GM21447 (cell line): ENCODE data around the gene STX10.

Experiments used
- ATAC-seq: cut with Tn5 transposase; IDR thresholded peaks from one replicate; pipeline ENCODE4 v1.9.1; 2021; ENCODE audit not compliant: unreplicated experiment

Gene STX10

GRCh38 chr19:13146763-13147563 lies 3.2 kb downstream of the STX10 start:
- ATAC-seq, result no peak

- ATAC-seq, result no peak
These were observed 10.4 kb downstream of the STX10 start for GRCh38 chr19:13139633-13140311.

GRCh38 chr19:13138916-13139198 lies 11.3 kb downstream of the STX10 start:
- no peak for ATAC-seq

- ATAC-seq, result no peak
These were observed 11.8 kb downstream of the STX10 start for GRCh38 chr19:13138171-13138915.

DNA sequence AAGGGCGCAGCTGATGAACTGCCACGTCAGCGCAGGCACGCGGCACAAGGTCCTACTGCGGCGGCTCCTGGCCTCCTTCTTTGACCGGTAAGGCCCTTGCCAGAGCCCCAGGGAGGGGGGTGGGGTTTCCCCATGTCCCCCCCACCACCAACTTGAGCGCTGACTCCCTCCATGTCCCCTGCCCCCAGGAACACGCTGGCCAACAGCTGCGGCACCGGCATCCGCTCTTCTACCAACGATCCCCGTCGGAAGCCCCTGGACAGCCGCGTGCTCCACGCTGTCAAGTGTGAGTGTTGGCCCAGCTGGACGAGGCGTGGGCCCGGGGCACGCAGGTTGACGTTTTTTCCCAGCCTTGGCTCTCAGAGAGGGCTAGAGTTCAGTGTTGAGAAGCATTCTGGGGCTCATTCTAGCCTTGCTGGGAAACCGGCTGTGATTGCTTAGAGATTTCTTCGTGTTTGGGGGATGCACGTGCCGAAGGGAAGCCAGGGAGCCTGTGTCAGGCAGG lies 12.8 kb downstream of the STX10 start:
- ATAC-seq, result no peak

- ATAC-seq, result no peak
These were observed 14.8 kb downstream of the STX10 start for GRCh38 chr19:13135068-13136062.

DNA sequence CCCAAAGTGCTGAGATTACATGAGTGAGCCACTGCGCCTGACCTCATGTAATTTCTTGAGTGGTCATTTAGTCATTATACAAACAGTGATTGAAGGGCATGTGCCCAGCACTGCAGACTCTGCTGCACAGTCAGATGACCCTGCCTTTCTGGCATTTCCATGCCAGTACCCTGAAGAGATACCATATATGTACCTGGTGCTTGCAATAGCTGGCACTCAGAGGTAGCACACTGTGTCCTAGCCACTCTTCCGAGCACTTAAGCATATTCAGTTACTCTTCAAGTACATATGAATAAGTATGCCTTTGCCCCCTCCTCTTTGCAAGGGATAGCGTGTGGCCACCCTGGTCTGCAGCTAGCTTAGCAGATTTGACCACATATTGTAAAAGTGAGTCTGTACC lies 15.5 kb downstream of the STX10 start:
- ATAC-seq, result no peak

- ATAC-seq, result no peak
These were observed 16.8 kb downstream of the STX10 start for GRCh38 chr19:13133241-13133870.

DNA sequence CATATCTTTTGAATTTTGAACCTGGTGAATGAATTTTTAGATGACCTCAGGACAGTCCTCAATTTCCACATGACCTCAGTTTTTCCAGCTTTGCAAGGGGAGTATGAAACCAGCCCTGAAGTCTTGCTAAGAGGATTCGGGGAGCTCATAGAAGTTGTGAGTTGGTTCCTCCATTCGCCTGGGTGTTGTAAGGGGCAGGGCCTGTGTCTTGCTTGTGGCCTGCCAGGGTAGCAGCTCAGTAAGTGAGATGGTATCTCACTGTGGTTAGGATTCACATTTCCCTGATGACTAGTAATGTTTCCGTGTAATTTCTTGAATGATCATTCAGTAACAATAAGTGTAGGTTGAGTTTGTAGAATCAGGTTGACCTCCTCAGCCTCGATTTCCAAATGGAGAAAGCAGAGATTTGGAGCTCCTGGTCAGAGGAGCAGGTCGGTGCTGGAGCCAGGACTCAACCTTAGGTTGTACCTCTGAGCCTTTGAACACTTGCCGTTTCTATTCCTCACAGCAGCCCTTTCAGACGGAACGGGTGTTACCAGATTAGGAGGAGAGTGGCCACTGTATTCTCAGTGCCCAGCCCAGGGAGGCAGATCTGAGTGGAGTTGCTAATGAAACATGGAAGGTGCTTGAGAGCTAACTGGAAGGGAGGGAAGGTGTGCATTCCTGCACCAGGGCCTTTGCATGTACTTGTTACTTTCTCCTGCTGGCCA lies 17.5 kb downstream of the STX10 start:
- ATAC-seq, result no peak

- ATAC-seq, result no peak
These were observed 19.2 kb downstream of the STX10 start for GRCh38 chr19:13130886-13131490.

DNA sequence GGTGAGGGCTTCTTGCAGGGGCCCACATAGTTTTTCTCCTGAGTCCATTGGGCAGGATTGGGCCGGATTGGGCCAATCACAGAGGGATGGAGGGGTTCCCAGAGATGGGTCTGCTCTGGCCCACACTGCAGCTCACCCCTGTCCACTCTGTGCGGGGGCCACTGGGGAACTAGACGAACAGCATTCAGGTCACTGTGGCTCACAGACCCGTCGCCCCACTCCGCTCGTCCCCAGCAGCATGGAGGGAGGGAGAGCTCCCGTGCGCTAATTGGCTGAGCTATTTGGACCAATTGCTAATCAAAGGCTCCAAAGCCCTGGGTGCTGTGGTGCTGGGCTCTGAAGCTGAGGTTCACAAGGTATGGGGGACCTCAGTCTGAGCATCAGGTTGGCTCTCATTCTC lies 20.8 kb downstream of the STX10 start:
- ATAC-seq, result no peak

DNA sequence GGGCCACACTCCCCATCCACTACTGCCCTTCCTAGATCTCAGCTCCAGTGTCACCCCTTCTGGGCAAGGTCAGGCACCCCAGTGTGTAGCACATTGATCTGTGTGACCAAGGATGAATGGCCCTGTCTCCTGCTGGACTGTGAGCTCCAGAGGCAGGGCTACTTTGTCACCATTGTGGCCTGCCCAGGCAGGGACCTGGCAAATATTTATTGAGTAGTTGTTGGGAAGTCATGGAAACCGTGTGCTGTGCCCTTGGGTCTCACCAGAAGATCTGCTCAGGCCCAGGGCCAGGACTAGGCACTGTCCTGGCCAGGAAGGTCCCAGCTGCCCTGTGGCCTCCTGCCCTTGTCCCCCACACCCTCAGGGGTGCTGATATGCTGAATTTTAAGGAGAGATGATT lies 21.6 kb downstream of the STX10 start:
- ATAC-seq, result no peak

- ATAC-seq, result no peak
These were observed 22.2 kb downstream of the STX10 start for GRCh38 chr19:13127811-13128575.

DNA sequence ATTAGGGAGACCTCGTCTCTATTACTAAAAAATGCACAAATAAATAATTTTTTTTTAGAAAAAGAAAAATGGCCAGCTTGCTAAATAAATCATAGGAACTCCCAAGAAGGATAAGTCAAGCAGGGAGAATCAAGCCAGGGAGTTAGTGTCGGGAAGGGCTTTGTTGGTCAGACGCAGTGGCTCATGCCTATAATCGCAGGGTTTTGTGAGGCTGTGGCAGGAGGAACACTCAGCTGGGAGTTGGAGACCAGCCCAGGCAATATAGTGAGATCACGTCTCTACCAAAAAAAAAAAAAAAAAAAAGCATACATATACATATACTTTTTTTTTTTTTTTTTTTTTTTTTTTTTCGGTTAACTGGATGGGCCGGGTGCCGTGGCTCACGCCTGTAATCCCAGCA lies 23.1 kb downstream of the STX10 start:
- no peak for ATAC-seq

DNA sequence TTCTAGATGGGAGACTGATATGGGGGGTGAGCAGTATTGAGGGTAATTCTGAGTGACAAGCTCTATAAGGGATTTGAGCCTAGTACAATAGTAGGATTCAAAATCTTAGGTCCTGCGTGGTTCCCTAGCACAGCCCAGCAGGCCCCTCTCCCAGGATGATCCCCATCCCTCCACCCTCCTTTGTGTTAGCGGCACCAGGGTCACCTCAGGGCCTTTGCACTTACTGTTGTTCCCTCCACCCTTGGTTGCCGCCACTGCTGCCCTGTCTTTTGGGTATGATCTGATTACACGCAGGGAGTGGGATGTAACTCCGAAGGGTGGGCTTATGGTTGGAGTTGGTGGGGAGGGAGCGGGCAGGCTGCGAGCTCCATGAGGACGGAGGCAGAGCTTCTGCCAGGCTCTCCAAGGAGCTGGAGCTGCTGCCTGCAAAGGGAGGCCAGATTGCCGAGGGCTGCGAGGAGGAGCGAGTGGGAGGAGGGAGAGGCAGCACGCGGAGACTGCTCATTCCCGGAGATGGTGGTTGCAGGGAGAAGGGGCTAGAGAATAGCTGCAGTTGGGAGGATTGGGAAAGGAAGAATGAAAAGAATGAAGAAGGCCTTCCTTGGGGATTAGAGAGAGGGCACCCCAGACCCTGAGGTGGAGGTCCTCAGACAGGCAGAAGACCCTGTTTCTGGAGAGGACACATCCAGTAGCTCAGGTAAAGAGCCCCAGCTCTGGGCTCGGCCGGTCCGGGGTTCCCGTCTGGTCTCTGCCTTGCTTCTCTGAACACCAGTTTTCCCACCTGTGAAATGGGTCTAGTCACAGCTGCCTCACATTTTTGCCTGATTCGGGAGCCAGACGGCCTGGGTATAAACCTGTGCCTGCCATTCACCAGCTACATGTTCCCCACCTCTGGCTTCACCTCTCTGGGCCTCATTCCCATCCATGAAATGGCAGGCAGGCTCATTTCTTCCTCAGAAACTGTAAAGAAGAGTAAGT lies 26.9 kb downstream of the STX10 start:
- ATAC-seq, result no peak

DNA sequence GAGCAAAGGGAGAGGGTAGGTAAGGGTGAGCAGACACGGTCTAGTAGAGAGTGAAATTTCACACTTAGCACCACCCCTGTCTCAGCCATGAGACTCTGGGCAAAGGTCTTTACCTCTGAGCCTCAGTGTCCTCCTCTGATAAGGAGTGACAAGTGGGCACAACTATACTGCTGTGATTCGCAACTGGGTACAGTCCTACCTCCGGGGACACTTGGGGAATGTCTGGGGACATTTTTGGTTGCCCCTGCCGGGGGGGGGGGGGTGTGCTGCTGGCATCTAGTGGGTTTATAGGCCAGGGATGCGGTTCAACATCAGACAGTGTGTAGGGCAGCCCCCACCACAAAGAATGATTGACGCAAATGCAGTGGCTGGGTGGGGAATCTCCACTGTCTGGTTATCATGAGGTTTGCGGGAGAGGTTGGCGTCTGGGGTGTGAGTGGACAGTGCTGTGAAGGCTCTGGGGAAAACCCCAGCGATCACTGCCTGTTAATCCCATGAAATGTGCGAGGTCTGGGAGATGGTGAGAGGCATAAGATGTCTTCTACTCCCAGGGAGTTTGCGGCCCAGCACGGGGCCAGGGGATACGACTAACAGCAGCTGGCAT lies 27.8 kb downstream of the STX10 start:
- ATAC-seq, result no peak
